ENCODE measurements around the gene SYCP1.

DNA sequence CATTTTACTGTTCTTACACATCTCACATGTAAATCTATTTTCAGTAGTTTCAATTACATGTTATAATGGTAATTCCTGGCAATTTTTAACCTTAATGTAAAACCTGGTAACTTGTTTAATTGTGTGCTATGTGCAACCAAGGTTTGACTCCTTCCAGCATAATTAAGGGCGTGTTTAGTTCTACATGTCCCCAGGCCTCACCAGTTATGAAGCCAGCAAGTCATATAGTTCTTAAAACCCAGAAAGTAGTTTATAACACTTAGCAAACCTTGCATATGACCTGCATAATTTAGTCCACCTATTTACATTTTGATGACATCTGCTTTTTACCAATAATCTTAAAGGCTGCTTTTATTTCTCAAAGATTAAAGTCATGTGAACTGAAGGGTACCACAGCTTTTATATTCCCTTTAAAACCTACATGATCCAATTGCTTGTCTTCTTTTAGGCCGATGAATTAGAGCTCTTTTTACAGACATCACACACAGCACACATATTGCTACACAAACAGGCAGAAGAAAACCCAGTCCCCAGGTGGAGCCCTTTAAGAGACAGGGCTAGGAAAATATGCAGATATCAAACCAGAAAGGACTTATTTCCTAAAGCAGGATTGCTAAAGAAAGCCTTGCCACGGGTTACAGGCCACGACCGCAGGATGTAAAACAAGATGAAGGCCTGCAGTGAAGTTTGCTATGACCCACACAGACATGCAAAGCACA, 23.2 kb upstream of the SYCP1 start:
- TF ChIP-seq, protein P1, sequence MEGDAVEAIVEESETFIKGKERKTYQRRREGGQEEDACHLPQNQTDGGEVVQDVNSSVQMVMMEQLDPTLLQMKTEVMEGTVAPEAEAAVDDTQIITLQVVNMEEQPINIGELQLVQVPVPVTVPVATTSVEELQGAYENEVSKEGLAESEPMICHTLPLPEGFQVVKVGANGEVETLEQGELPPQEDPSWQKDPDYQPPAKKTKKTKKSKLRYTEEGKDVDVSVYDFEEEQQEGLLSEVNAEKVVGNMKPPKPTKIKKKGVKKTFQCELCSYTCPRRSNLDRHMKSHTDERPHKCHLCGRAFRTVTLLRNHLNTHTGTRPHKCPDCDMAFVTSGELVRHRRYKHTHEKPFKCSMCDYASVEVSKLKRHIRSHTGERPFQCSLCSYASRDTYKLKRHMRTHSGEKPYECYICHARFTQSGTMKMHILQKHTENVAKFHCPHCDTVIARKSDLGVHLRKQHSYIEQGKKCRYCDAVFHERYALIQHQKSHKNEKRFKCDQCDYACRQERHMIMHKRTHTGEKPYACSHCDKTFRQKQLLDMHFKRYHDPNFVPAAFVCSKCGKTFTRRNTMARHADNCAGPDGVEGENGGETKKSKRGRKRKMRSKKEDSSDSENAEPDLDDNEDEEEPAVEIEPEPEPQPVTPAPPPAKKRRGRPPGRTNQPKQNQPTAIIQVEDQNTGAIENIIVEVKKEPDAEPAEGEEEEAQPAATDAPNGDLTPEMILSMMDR (conservative IDR thresholded peaks at IDR 0.05; ENCODE audit: low read depth in 2 of 2): no peak
- TF ChIP-seq, protein P2, sequence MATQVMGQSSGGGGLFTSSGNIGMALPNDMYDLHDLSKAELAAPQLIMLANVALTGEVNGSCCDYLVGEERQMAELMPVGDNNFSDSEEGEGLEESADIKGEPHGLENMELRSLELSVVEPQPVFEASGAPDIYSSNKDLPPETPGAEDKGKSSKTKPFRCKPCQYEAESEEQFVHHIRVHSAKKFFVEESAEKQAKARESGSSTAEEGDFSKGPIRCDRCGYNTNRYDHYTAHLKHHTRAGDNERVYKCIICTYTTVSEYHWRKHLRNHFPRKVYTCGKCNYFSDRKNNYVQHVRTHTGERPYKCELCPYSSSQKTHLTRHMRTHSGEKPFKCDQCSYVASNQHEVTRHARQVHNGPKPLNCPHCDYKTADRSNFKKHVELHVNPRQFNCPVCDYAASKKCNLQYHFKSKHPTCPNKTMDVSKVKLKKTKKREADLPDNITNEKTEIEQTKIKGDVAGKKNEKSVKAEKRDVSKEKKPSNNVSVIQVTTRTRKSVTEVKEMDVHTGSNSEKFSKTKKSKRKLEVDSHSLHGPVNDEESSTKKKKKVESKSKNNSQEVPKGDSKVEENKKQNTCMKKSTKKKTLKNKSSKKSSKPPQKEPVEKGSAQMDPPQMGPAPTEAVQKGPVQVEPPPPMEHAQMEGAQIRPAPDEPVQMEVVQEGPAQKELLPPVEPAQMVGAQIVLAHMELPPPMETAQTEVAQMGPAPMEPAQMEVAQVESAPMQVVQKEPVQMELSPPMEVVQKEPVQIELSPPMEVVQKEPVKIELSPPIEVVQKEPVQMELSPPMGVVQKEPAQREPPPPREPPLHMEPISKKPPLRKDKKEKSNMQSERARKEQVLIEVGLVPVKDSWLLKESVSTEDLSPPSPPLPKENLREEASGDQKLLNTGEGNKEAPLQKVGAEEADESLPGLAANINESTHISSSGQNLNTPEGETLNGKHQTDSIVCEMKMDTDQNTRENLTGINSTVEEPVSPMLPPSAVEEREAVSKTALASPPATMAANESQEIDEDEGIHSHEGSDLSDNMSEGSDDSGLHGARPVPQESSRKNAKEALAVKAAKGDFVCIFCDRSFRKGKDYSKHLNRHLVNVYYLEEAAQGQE (IDR thresholded peaks at IDR 0.05; ENCODE audit: unreplicated experiment): no peak
- no peak for TF ChIP-seq POLR2AphosphoS5 (IDR thresholded peaks at IDR 0.05; ENCODE audit: low read depth)
- TF ChIP-seq EZH2 (IDR thresholded peaks at IDR 0.05; ENCODE audit: low read depth, unreplicated experiment): no peak
- TF ChIP-seq CREB1 (CRISPR knock-in tag; IDR thresholded peaks at IDR 0.05; ENCODE audit: low read depth): no peak
- TF ChIP-seq JUNB (IDR thresholded peaks at IDR 0.05; ENCODE audit: unreplicated experiment): no peak
- TF ChIP-seq EZH2phosphoT487 (IDR thresholded peaks at IDR 0.05; ENCODE audit: unreplicated experiment): no peak
- TF ChIP-seq, protein P3, sequence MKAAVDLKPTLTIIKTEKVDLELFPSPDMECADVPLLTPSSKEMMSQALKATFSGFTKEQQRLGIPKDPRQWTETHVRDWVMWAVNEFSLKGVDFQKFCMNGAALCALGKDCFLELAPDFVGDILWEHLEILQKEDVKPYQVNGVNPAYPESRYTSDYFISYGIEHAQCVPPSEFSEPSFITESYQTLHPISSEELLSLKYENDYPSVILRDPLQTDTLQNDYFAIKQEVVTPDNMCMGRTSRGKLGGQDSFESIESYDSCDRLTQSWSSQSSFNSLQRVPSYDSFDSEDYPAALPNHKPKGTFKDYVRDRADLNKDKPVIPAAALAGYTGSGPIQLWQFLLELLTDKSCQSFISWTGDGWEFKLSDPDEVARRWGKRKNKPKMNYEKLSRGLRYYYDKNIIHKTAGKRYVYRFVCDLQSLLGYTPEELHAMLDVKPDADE (IDR thresholded peaks at IDR 0.05): no peak
- TF ChIP-seq ZNF331 (CRISPR knock-in tag; IDR thresholded peaks at IDR 0.05; ENCODE audit: low read depth): no peak
- TF ChIP-seq ZNF114 (CRISPR knock-in tag; IDR thresholded peaks at IDR 0.05): no peak
- TF ChIP-seq NANOG (IDR thresholded peaks at IDR 0.05; ENCODE audit: borderline replicate concordance): no peak
- TF ChIP-seq STAT1 (IDR thresholded peaks at IDR 0.05; ENCODE audit: unreplicated experiment): no peak
